HK-2 (cell line): ENCODE results near the gene SDF2L1.
"Not testable (repeated sequence)": the region's sequence is repeated elsewhere in the genome, so short reads cannot be mapped to it uniquely, and the experiment has no call there.

Experiments
- DNase-seq: peaks from one replicate; pipeline ENCODE4 v3.0.0-alpha.2; 2018; ENCODE audit not compliant: unreplicated experiment

Gene SDF2L1

DNA sequence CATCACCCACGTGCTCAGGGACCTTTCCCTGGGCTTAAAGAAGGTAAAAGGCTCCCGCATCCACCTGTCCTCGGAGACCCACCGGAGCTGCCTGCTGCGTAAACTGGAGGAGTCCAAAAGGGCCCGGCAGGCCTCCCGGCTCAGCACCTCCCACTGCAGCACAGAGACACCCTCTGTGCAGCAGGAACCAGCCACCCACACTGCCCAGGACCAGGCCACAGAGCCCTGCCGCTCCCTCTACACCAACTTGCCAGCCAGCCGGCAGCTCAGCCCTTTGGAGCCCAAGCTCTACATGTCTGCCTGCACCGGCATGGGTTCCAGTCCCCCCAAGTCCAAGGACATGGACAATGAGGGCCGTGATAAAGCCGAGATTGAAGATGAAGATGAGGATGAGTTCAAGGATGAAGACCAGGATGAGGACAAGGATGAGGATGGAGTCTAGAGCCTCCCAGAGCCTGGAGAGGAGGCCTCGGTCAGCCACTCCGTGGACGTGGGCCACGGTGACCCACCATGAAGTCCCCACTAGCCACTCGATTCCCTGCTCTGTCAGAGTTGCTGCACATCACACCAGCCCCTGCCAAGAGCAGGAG, 5.4 kb upstream of the SDF2L1 start:
- DNase-seq, result no peak

DNA sequence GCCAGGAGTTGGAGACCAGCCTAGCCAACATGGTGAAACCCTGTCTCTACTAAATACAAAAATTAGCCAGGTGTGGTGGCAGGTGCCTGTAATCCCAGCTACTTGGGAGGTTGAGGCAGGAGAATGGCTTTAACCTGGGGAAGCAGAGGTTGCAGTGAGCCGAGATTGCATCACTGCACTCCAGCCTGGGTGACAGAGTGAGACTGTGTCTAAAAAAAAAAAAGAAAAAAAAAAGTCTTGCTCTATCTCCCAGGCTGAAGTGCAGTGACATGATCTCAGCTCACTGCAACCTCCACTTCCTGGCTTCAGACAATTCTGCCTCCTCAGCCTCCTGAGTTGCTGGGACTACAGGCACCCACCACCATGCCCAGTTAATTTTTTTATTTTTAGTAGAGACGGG, 4.7 kb upstream of the SDF2L1 start:
- not testable (repeated sequence) for DNase-seq

- no peak for DNase-seq
Observed at GRCh38 chr22:21639359-21639758, 2.7 kb upstream of the SDF2L1 start.

DNA sequence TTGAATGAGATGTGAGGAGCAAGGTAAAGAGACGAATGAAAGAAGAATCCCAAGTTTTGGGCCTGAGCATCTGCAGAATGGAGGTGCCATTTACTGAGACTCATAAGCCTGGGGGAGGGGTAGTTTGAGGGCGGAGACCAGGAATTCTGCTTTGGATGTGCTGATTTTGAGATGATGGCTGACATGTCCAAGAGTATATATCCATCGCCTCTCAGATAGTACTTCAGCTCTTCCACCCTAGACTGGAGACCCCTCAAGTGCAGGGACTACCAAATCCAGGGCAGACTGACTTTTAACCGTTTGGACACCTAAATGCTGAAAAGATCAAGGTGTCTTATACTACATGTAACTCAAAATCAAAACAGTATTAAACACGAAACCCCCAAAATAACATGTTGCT, 1.3 kb upstream of the SDF2L1 start:
- DNase-seq, result no peak

DNA sequence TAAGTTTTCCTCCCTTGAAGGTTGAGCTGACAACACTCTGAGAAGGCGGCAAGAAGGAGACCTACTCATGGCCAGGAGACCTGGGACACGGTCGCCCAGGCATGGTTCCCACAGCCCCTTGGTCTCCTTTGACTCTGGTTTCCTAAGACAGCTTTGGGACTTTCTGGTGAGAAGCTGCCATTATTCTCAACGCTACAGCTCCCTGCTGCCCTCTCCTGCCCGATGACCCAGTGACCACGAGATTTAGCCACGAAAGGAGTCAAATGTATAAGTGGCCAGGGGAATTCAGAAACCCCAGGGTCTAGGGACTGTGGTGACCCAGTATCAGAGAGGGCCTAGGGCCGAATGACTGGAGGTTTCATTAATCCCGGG, 699 bp upstream of the SDF2L1 start:
- peak; percentile 47 for DNase-seq

DNA sequence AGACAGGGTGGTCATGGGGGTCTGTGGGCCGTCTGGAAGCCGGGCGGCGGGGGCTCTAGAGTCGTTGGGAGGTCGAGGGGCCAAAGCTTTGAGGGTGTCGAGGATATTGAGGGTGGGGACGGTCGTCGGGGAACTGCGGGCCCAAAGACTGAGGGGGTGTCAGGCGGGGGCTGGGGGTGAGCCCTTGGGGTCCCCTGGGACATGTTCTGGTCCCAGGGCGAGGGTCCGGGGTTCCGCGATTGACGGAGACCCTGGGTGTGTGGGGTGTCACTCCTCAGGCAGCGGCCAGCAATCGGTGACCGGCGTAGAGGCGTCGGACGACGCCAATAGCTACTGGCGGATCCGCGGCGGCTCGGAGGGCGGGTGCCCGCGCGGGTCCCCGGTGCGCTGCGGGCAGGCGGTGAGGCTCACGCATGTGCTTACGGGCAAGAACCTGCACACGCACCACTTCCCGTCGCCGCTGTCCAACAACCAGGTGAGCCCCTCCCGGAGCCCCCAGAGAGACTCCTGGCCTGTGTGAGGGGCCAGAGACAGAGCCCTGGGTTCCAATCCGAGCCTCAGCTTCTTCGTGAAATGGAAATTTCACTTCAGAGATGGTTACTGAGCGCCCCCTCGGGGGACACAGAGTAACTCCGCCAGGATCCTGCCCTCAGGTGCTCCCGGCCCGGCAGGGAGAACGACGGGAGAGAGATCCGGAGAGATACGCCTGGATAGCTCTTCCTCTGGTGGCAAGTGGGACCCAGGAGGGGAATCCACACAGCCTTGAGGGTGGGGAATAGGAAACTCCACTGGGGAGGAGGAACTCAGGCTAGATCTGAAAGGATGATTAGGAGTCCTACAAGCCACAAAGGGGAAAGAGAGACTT, 714 bp downstream of the SDF2L1 start:
- peak; percentile 66 for DNase-seq

DNA sequence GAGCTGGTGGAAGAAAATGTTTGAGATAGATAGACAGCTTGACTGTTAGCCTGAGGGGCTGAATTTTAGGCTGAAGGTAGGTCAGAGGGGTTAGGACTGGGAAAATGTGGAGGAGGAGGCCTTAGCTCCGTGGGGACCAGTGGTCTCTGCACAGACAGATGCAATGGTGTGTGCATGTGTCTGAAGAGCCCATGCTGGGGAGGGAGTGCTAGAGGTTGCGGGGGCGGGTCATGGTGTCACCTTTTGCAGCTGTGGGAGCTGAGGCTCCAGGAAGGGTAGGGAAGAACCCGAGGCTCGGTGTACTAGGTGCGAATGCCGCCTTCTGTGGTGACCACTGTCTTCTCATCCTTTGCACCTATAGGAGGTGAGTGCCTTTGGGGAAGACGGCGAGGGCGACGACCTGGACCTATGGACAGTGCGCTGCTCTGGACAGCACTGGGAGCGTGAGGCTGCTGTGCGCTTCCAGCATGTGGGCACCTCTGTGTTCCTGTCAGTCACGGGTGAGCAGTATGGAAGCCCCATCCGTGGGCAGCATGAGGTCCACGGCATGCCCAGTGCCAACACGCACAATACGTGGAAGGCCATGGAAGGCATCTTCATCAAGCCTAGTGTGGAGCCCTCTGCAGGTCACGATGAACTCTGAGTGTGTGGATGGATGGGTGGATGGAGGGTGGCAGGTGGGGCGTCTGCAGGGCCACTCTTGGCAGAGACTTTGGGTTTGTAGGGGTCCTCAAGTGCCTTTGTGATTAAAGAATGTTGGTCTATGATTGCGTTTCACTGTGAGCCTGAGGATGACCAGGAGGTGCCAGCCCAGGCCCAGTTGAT, 1.6 kb downstream of the SDF2L1 start:
- DNase-seq, result no peak

DNA sequence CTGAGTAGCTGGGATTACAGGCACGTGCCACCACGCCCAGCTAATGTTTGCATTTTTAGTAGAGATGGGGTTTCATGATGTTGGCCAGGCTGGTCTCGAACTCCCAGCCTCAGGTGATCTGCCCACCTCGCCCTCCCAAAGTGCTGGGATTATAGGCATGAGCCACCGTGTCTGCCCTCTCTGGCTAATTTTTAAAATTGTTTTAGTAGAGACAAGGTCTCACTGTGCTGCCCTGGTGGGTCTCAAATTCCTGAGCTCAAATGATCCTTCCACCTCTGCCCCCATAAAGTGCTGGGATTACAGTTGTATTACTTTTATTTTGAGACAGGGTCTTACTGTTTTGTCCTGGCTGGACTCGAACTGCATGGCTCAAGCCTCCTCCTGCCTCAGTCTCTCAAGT, 3.4 kb downstream of the SDF2L1 start:
- not testable (repeated sequence) for DNase-seq

- peak; percentile 57 for DNase-seq
Observed at GRCh38 chr22:21646608-21647590, 4.8 kb downstream of the SDF2L1 start.

GRCh38 chr22:21650280-21650679, 8.2 kb downstream of the SDF2L1 start:
- DNase-seq, result no peak

GRCh38 chr22:21650823-21651520, 8.9 kb downstream of the SDF2L1 start:
- no peak for DNase-seq

DNA sequence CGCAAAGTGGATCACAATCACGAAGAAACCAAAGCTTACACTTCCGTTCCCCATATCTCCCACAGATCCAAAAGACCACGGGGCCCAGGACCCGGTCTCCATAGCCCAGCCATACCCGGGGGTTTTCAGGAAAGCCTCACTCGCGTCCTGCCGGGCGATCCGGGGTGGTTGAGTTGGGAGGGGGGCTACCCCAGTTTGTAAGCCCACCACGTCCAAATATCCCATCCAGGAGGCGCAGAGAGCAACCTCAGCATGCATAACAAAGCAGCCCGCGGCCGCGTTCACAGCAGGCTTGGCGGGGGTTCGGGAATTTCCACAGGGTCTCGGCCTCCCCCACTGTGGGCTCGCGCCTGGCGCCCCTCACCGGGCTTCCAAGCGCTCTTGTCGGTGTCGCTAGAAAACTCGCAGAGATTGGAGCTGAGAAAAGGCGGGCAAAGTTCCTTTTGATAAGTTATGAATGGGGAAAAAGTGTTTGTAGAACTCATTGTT, 9.5 kb downstream of the SDF2L1 start:
- DNase-seq, result no peak

GRCh38 chr22:21652010-21652546, 10.0 kb downstream of the SDF2L1 start:
- DNase-seq, result peak; percentile 87

DNA sequence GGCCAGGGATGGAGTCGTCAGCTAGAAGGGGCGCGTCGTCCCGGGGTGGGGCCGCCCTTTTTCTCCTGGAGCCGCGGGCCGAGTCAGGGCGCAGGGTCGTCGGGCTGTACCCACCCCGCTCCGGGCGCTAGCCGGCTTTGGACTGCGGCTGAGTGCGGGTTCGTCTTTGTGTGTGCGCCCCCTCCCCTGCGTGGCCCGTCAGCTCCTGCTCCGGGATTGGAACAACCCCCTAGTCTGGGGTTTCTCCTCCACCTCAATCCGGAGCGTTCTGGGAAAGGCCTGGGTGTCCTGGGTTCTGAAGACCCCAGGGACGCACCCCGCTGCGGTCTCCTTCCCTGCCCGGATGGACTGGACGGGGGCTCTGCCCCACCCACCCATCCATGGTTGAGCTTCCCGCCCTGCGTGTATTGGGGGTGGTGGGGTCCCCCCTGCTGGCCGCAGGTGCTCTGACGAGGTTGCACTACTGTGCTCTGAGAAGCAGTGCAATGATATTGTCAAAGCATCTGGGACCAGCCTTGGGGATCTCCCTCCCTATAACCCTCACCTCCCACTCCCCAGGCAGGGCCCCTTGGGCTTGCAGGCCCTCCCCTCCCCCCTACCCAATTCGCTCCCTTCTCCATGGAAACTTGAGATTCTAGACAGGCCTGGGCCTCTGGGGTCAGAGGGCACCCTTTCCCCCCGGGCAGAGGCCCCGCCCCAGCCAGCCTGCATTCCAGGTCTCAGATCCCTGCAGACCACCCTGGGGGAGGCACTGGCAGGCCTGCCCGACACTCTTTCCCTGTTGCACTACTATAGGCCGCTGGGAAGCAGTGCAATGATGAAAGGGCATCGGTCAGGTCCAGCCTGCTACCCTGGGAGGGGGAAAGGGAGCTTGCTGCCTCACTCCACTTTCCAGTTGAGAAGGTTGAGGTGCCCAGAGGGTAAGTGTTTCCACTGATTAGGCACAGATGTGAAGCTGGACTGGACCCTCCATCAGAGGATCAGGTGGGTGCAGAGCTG, 10.7 kb downstream of the SDF2L1 start:
- DNase-seq, result no peak

GRCh38 chr22:21657020-21657359, 14.9 kb downstream of the SDF2L1 start:
- DNase-seq, result no peak

DNA sequence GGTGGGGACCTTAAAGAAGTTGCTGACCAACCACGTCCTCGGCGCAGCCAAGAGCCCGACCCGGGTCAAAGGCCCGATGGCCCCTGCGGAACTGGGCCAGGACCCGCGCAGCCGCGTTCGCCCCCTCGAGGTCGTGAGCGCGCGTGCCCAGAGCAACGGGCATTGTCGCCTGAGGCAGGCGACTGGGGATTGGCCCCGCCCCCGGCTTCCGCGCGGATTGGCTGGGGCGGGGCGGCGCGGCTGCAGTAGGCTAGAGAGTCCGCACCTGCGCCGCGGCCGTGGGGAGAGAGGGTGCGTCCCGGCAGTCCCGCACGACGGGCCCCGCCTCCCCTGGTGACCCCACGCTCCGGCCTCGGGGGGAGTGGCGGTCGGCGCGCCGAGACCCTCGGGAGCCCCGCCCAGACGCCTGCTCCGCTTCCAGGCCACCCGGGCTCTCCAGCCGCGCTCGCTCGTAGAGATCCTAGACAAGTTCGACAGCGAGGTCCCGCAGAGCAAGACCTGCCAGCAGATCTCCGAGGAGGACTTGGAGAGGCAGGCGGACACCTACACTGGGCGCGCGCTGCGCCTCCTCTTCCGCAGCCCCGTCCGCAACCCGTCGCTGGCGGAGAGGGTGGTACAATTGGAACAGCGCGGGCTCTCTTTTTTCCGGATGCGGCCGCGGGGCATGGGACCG, 15.4 kb downstream of the SDF2L1 start:
- peak; percentile 71 for DNase-seq

DNA sequence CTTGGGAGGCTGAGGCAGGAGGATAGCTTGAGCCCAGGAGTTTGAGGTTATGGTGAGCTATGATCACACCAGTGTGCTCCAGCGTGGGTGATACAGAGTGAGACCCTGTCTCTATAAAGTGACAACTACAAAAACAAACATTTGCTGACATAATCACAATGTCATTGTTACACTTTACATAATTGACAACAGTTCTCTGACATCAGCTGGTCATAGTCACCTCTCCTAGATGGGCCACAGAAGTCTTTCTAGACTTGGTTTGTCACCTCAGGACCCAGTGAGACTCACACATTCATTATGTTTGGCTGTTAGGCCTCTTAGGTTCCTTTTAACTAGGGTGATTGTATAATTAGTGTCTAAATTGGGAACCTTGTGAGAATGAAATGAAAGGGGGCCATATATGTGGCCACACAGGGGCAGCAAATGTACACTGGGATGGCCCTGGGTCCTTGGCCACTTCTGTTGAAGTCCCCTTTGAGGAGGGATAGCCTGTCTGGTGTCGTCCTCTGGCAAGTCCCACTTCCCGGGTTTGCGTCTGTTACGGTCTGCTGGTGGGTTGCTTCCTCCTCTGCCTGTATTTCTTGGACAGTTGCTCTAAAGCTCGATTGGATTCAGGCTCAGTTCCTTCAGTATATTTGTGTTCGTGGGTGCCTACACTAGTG, 17.9 kb downstream of the SDF2L1 start:
- DNase-seq, result no peak

GRCh38 chr22:21660904-21661303, 18.8 kb downstream of the SDF2L1 start:
- no peak for DNase-seq
